ENCODE results near the gene LRMDA. TPM values are rescaled to one million over a fixed set of nuclear protein-coding genes. Genes with fewer than 3 reads are reported as not detected.

The LRMDA gene
- total and polyA plus RNA-seq, 2 of the 8 experiments (the other 6 are each of a cell fraction or from before 2014, with no cell fraction given) = 0.86 to 2.8 TPM

DNA sequence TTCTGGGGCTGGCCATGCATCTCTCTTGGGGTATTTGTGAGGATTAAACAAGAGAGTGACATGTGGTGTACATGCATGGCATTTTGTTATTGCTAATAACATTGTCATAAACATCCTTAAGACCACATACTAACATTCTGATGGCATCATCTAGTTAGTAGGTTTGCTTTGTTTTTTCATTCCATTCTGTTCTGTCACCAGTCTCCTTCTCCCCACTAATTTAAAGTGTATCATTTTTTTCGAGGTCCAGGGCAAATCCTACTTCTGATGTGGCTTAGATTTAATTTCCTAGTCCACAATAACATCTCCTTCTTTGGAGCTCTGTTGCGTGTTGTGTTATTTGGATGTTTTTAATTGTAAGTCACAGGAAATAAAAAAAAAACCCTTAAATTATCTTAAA is 248.1 kb downstream of the LRMDA start:
- H3K23ac ChIP-seq (ENCODE audit: insufficient read length) = no peak overlapping the region
- no peak overlapping the region for H2AK5ac ChIP-seq (ENCODE audit: low read depth, low read length)
- no peak overlapping the region for H3K4ac ChIP-seq (replicated peaks; ENCODE audit: insufficient read length, low read depth, low read length)
- CTCF ChIA-PET (ENCODE audit: partially characterized antibody) = interaction anchor here (0.7 kb wide), 1 partner anchor 271 kb away, joined by 3 read pairs; no protein-coding TSS in a partner anchor
- no peak overlapping the region for H2BK120ac ChIP-seq (replicated peaks; ENCODE audit: low read depth, low read length)
- no peak overlapping the region for H3K4me2 ChIP-seq (ENCODE audit: insufficient read depth in 1 of 2, low read depth in 2 of 2, low read length in 2 of 2)
- no peaks in the 10 kb centered on the region for H3K36me3 ChIP-seq (ENCODE audit: control insufficient read depth in 2 of 4, insufficient read depth in 4 of 4, low read length in 3 of 4)
- no peak overlapping the region for H3K4me3 ChIP-seq (ENCODE audit: extremely low read depth in 1 of 4, insufficient read depth in 2 of 4, low read depth in 3 of 4, low read length in 4 of 4)
- WGBS, 2 experiments (ENCODE audit: extremely low coverage in 1 of 2, insufficient coverage in 1 of 2, insufficient read length in 1 of 2, insufficient replicate concordance in 2 of 2, low coverage in 1 of 2, low lambda C conversion rate in 2 of 2, missing lambda C conversion rate in 1 of 2) = 94% methylated on average over 2 of the region's 2 CpGs; no CpG with 5 or more reads in 1 of the 2 experiments
- H3K79me1 ChIP-seq (ENCODE audit: low read depth, low read length) = no peaks in the 10 kb centered on the region
- H4K5ac ChIP-seq (ENCODE audit: insufficient read length, low read depth, low read length) = no peak overlapping the region
- H4K20me1 ChIP-seq (replicated peaks in 1 of 2; ENCODE audit: control insufficient read depth in 1 of 2, insufficient read depth in 2 of 2, low read length in 2 of 2) = no peaks in the 10 kb centered on the region
- no peak overlapping the region for H2BK12ac ChIP-seq (ENCODE audit: low read depth, low read length)
- no peak overlapping the region for H2BK20ac ChIP-seq (ENCODE audit: low read length)
- no peak for FAIRE-seq
- H3K79me2 ChIP-seq (ENCODE audit: control insufficient read depth in 1 of 2, insufficient read depth in 2 of 2, low read length in 2 of 2) = no peaks in the 10 kb centered on the region
- no peak overlapping the region for H4K91ac ChIP-seq (replicated peaks; ENCODE audit: insufficient read length, low read length)
- H3K14ac ChIP-seq (ENCODE audit: insufficient read length) = no peak overlapping the region
- no peak overlapping the region for H4K8ac ChIP-seq (ENCODE audit: extremely low read depth, insufficient read depth, low read length)
- H3K27me3 ChIP-seq (replicated peaks in 1 of 4; ENCODE audit: control insufficient read depth in 3 of 4, extremely low read depth in 1 of 4, insufficient read depth in 3 of 4, low read length in 3 of 4) = no peaks in the 10 kb centered on the region
- no peak overlapping the region for H2BK5ac ChIP-seq (ENCODE audit: low read depth, low read length)
- no peaks in the 10 kb centered on the region for H3K9me3 ChIP-seq (ENCODE audit: insufficient read depth in 2 of 2, low read depth in 1 of 2, low read length in 1 of 2)
- no peak overlapping the region for H2BK15ac ChIP-seq (ENCODE audit: low read length)
- no peak overlapping the region for H3K27ac ChIP-seq (ENCODE audit: low read depth, low read length)
- H3K56ac ChIP-seq (replicated peaks; ENCODE audit: insufficient read length, low read depth, low read length) = no peak overlapping the region
- H3K23me2 ChIP-seq (ENCODE audit: low read depth, low read length) = peaks cover 1% of the 10 kb centered on the region; the same call in 1 of the 2 replicates
- DNase-seq (ENCODE audit: low read depth in 1 of 2, low spot score in 2 of 2) = no peak
- H3K18ac ChIP-seq (ENCODE audit: extremely low read depth, low read length) = no peak overlapping the region
- no peaks in the 10 kb centered on the region for H3K4me1 ChIP-seq (replicated peaks in 1 of 4; ENCODE audit: control insufficient read depth in 3 of 4, insufficient read depth in 4 of 4, low read length in 3 of 4)
- no peak overlapping the region for H2AFZ ChIP-seq (ENCODE audit: low read length)
- POLR2A ChIA-PET (ENCODE audit: partially characterized antibody) = no interaction called here
- no peak overlapping the region for H3K9ac ChIP-seq (replicated peaks in 1 of 4; ENCODE audit: extremely low read depth in 1 of 4, low read depth in 3 of 4, low read length in 3 of 4)
- no peak for TF ChIP-seq EZH2 (IDR thresholded peaks at IDR 0.05; ENCODE audit: low read depth, low read length, severe bottlenecking)
- no peak for TF ChIP-seq JUND (IDR thresholded peaks at IDR 0.05; ENCODE audit: low read length)
- TF ChIP-seq TCF12 (IDR thresholded peaks at IDR 0.05; ENCODE audit: low read depth, low read length) = no peak
- TF ChIP-seq TEAD4 (IDR thresholded peaks at IDR 0.05; ENCODE audit: low read depth, low read length) = no peak
- no peak for TF ChIP-seq KDM5A (IDR thresholded peaks at IDR 0.05; ENCODE audit: low read length)
- TF ChIP-seq SIX5 (IDR thresholded peaks at IDR 0.05; ENCODE audit: low read depth, low read length) = no peak
- TF ChIP-seq SIN3A (conservative IDR thresholded peaks at IDR 0.05 in 1 of 2, IDR thresholded peaks at IDR 0.05 in 1 of 2; ENCODE audit: low read depth in 1 of 2, low read length in 2 of 2) = no peak
- TF ChIP-seq POU5F1 (IDR thresholded peaks at IDR 0.05; ENCODE audit: low read depth, low read length) = no peak
- no peak for TF ChIP-seq CBX8 (IDR thresholded peaks at IDR 0.05; ENCODE audit: borderline replicate concordance, low read depth, low read length)
- TF ChIP-seq RNF2 (IDR thresholded peaks at IDR 0.05; ENCODE audit: borderline replicate concordance, low read depth, low read length, missing control alignments, poor library complexity, severe bottlenecking) = no peak
- no peak for TF ChIP-seq ATF3 (IDR thresholded peaks at IDR 0.05; ENCODE audit: insufficient read depth, low read depth, low read length)
- TF ChIP-seq SP4 (IDR thresholded peaks at IDR 0.05; ENCODE audit: low read length) = no peak
- no peak for TF ChIP-seq MAFK (IDR thresholded peaks at IDR 0.05; ENCODE audit: low read depth, low read length)
- no peak for TF ChIP-seq HDAC2 (IDR thresholded peaks at IDR 0.05; ENCODE audit: borderline replicate concordance in 1 of 2, low read depth in 2 of 2, low read length in 2 of 2)
